CD4-positive, alpha-beta memory T cell (primary cell): ENCODE measurements around the gene PLCL2. TPM values are rescaled to one million over a fixed set of nuclear protein-coding genes. Genes with fewer than 3 reads are reported as not detected.
A peak's percentile ranks its signal among the peaks of the same experiment; 100 is the strongest.
"Not testable (repeated sequence)": the region's sequence is repeated elsewhere in the genome, so short reads cannot be mapped to it uniquely, and the experiment has no call there.

Experiments used
- CTCF ChIA-PET: fragments of 350-600 bp; sonication (Branson Sonifier 250); formaldehyde crosslinking; loops from one replicate; lab custom pipeline; 2021; ENCODE audit warnings: inconsistent platforms; ENCODE audit not compliant: partially characterized antibody; lab: Charles Lee
- POLR2A ChIA-PET: fragments of 350-600 bp; sonication (Branson Sonifier 250); formaldehyde crosslinking; loops from one replicate; lab custom pipeline; 2021; ENCODE audit not compliant: partially characterized antibody; lab: Charles Lee
- DNase-seq, 5 donors: peaks; one replicate each; pipeline versions ENCODE4 v3.0.0 to v3.0.0-alpha.2; 2020 to 2022; ENCODE audit warnings: mixed read lengths in 1 of 5
- H3K27ac ChIP-seq: one replicate; pipeline ENCODE4 v1.7.0; 2013; ENCODE audit warnings: low read depth, low read length
- H3K27me3 ChIP-seq: 2 replicates; pipeline ENCODE4 v1.7.0; 2013; ENCODE audit warnings: mild to moderate bottlenecking, low read length, moderate library complexity; ENCODE audit not compliant: insufficient read depth
- H3K36me3 ChIP-seq: 2 replicates; pipeline ENCODE4 v1.7.0; 2013; ENCODE audit warnings: mild to moderate bottlenecking, low read length, moderate library complexity; ENCODE audit not compliant: insufficient read depth
- H3K4me1 ChIP-seq: 2 replicates; pipeline ENCODE4 v1.7.0; 2013; ENCODE audit warnings: mild to moderate bottlenecking, low read length, moderate library complexity; ENCODE audit not compliant: insufficient read depth
- H3K4me3 ChIP-seq, 2 donors: one replicate each; pipeline ENCODE4 v1.7.0; 2013; ENCODE audit warnings: low read length in 2 of 2, mild to moderate bottlenecking in 1 of 2
- H3K9me3 ChIP-seq, 2 donors: one replicate each; pipeline ENCODE4 v1.7.0; 2013; ENCODE audit warnings: low read length in 2 of 2, control low read depth in 1 of 2; ENCODE audit not compliant: control insufficient read depth in 1 of 2
- H3K27ac Mint-ChIP-seq, 7 donors: one replicate each; pipeline ENCODE4 v1.8.0; 2020 to 2021; ENCODE audit warnings: mixed read lengths in 7 of 7, mild to moderate bottlenecking in 6 of 7, inconsistent platforms in 3 of 7, moderate library complexity in 3 of 7
- H3K27me3 Mint-ChIP-seq, 2 donors: one replicate each; pipeline ENCODE4 v1.8.0; 2020 to 2021; ENCODE audit warnings: mixed read lengths in 2 of 2
- H3K36me3 Mint-ChIP-seq, 2 donors: one replicate each; pipeline ENCODE4 v1.8.0; 2020 to 2021; ENCODE audit warnings: mixed read lengths in 2 of 2, inconsistent platforms in 1 of 2, mild to moderate bottlenecking in 1 of 2
- H3K4me1 Mint-ChIP-seq, 4 donors: one replicate each; pipeline ENCODE4 v1.8.0; 2020 to 2021; ENCODE audit warnings: mixed read lengths in 4 of 4, mild to moderate bottlenecking in 1 of 4
- H3K4me3 Mint-ChIP-seq, 8 donors: one replicate each; pipeline ENCODE4 v1.8.0; 2020 to 2021; ENCODE audit warnings: mixed read lengths in 8 of 8, mild to moderate bottlenecking in 7 of 8, moderate library complexity in 6 of 8, inconsistent platforms in 3 of 8
- H3K9me3 Mint-ChIP-seq, 8 donors: one replicate each; pipeline ENCODE4 v1.8.0; 2020 to 2021; ENCODE audit warnings: mixed read lengths in 8 of 8, mild to moderate bottlenecking in 5 of 8, inconsistent platforms in 3 of 8, moderate library complexity in 1 of 8
- intact Hi-C: fragments of 100-400 bp; cut with micrococcal nuclease; formaldehyde crosslinking; loops from one replicate; pipeline ENCODE4 v1.15.1; 2023
- polyA plus RNA-seq, 2 donors: library from polyadenylated mRNA; unstranded; fragments of 300-500 nt; fragmentation: Illumina TruSeq; gene quantifications; one replicate each; pipeline ENCODE4 v1.2.3, GENCODE V29; 2021
- total RNA-seq, 2 experiments: library from RNA; stranded (reverse); gene quantifications; one replicate each; pipeline ENCODE4 v1.2.3, GENCODE V29; 2021

The PLCL2 gene
- total and polyA plus RNA-seq, 4 experiments from 2014 or later, result 64.5 to 89.4 (median 68.1) TPM

DNA sequence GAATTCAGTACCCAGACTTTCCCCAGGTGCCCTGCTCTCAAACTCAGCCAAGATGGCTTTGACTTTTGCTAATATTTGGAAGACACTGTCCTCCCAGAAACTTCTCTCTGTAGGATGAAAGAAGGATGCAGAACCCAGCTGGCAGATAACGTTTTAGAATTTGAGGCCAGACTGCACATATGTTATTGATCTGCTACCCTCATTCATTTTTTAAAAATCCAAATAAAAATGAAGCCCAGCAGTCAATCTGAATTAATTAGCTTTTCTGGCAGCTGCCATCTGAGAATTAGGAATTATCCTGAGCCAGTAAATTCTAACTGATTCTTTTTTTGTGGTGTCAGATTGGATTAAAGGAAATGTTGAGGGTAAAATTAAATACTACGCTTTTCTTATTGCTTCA is 236.6 kb downstream of the PLCL2 start:
- no peaks in the 10 kb centered on the region for H3K4me1 ChIP-seq
- Mint-ChIP-seq H3K4me3 (no peak overlapping the region), H3K27me3 (no peaks in the 10 kb centered on the region), H3K4me1 (peaks cover 0 to 2% (median 0%) of the 10 kb centered on the region in 4 donors), H3K9me3 (peaks cover 0 to 3% (median 0%) of the 10 kb centered on the region in 8 donors), H3K27ac (no peak overlapping the region), H3K36me3 (peaks cover 0 to 5% of the 10 kb centered on the region in 2 donors)
- no peaks in the 10 kb centered on the region for H3K9me3 ChIP-seq
- intact Hi-C loops, result no loop called here
- ChIA-PET POLR2A (no interaction called here), CTCF (no interaction called here)
- H3K27ac ChIP-seq, result no peak overlapping the region
- H3K4me3 ChIP-seq, result no peak overlapping the region
- H3K36me3 ChIP-seq, result no peaks in the 10 kb centered on the region
- no peaks in the 10 kb centered on the region for H3K27me3 ChIP-seq
- no peak for DNase-seq

DNA sequence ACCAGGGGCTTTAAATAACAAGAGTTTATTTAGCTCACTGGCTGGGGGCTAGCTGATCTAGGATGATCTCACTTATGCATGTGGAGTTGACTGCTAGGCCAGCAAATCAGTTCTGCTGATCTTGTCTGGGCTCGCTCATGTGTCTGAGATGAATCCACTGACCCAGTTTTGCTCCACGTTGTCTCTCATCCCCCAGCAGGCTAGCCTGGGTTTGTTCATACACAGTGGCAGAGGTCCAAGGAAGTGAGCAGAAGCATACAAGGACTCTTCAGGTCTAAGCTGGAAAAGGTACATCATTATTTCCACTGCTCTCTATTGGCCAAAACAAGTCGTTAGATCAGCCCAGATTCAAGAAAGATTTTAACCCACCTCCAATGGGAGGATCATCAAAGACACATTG is 238.0 kb downstream of the PLCL2 start:
- Mint-ChIP-seq H3K36me3 (peaks cover 0 to 6% of the 10 kb centered on the region in 2 donors), H3K9me3 (peaks cover 0 to 3% (median 0%) of the 10 kb centered on the region in 8 donors), H3K27ac (no peak overlapping the region), H3K4me1 (no peaks in the 10 kb centered on the region), H3K27me3 (no peaks in the 10 kb centered on the region), H3K4me3 (no peak overlapping the region)
- DNase-seq, result no peak
- no peaks in the 10 kb centered on the region for H3K27me3 ChIP-seq
- no peaks in the 10 kb centered on the region for H3K9me3 ChIP-seq
- no peaks in the 10 kb centered on the region for H3K4me1 ChIP-seq
- no peak overlapping the region for H3K27ac ChIP-seq
- POLR2A ChIA-PET, result no interaction called here
- intact Hi-C loops, result no loop called here
- H3K4me3 ChIP-seq, result no peak overlapping the region
- CTCF ChIA-PET, result no interaction called here
- no peaks in the 10 kb centered on the region for H3K36me3 ChIP-seq

DNA sequence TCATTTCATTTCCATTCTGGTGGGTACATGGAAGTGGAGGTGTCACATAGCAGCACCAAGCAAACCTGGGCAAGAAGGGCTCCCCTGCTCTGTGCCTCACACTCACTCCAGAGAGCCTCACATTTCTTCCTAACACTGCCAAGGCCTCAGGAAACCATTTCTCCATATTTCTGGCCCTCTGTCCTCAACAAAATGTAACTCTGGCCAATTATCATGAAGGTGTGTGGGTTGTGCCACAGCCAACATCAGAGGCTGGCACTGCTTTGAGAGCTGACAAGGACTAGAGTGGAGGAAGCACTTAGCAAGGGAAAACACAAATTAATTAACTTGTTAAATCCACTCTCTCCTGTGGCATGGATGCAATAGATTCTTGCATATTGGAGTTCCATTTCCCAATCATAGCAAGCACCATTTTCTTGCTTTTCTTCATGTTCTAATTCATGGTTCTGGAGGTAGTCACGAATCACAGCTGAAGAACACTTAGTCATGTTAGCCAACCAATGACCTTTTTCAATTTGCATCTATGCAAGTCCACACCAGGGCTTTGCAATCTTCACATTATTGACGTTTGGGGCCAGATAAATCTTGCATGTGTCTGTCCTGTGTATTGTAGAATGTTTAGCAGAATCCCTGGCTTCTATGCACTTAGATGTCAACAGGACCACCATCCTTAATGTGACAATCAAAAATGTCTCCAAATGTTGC is 241.1 kb downstream of the PLCL2 start:
- no peak for DNase-seq
- peaks cover 0 to 10% of the 10 kb centered on the region in 2 donors for H3K36me3 Mint-ChIP-seq
- Histone ChIP-seq H3K4me3 (no peak overlapping the region), H3K27ac (no peak overlapping the region), H3K36me3 (no peaks in the 10 kb centered on the region), H3K9me3 (no peaks in the 10 kb centered on the region), H3K4me1 (no peaks in the 10 kb centered on the region), H3K27me3 (no peaks in the 10 kb centered on the region)
- ChIA-PET POLR2A (no interaction called here), CTCF (no interaction called here)
- peaks cover 0 to 2% of the 10 kb centered on the region in 2 donors for H3K27me3 Mint-ChIP-seq
- H3K27ac Mint-ChIP-seq, result no peak overlapping the region
- intact Hi-C loops, result no loop called here
- H3K4me3 Mint-ChIP-seq, result no peak overlapping the region
- H3K4me1 Mint-ChIP-seq, result peaks cover 0 to 6% (median 0%) of the 10 kb centered on the region in 4 donors
- H3K9me3 Mint-ChIP-seq, result peaks cover 0 to 7% (median 0%) of the 10 kb centered on the region in 8 donors

DNA sequence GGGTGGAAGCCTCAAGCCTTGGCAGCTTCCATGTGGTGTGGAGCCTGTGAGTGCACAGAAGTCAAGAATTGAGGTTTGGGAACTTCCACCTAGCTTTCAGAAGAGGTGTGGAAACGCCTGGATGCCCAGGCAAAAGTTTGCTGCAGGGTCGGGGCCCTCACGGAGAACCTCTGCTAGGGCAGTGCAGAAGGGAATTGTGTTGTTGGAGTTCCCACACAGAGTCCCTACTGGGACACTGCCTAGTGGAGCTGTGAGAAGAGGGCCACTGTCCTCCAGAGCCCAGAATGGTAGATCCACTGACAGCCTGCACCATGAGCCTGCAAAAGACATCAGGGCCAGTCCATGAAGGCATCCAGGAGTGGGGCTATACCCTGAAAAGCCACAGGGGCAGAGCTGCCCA is 243.9 kb downstream of the PLCL2 start:
- intact Hi-C loops, H3K4me3 Mint-ChIP-seq, H3K4me3 ChIP-seq, H3K27ac ChIP-seq, CTCF ChIA-PET, H3K4me1 ChIP-seq, H3K36me3 ChIP-seq, H3K27me3 ChIP-seq, H3K4me1 Mint-ChIP-seq, H3K9me3 Mint-ChIP-seq, H3K9me3 ChIP-seq, H3K27me3 Mint-ChIP-seq, H3K36me3 Mint-ChIP-seq, POLR2A ChIA-PET, H3K27ac Mint-ChIP-seq, DNase-seq: not testable (repeated sequence)

DNA sequence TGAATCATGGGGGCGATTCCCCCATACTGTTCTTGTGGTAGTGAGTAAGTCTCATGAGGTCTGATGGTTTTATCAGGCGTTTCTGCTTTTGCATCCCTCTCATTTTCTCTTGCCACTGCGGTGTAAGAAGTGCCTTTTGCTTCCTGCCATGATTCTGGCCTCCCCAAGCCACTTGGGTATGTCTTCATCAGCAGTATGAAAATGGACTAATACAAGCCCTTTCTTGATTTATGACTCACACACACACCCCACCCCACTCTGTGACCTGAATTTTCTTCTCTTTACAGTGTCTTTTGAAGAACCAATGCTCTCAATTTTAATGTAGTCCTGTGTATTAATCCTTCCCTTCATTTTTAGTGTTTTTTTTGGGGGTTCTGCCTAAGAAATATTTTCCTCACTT is 244.8 kb downstream of the PLCL2 start:
- H3K4me3 ChIP-seq, result no peak overlapping the region
- H3K27me3 ChIP-seq, result no peaks in the 10 kb centered on the region
- Mint-ChIP-seq H3K36me3 (peaks cover 0 to 4% of the 10 kb centered on the region in 2 donors), H3K4me1 (peaks cover 0 to 6% (median 0%) of the 10 kb centered on the region in 4 donors), H3K4me3 (no peak overlapping the region), H3K27ac (peak overlapping the region in 1 of 7 donors; percentile 33), H3K27me3 (peaks cover 0 to 2% of the 10 kb centered on the region in 2 donors), H3K9me3 (peaks cover 0 to 7% (median 0%) of the 10 kb centered on the region in 8 donors)
- no peak overlapping the region for H3K27ac ChIP-seq
- no peaks in the 10 kb centered on the region for H3K36me3 ChIP-seq
- ChIA-PET POLR2A (no interaction called here), CTCF (no interaction called here)
- H3K4me1 ChIP-seq, result no peaks in the 10 kb centered on the region
- H3K9me3 ChIP-seq, result no peaks in the 10 kb centered on the region
- intact Hi-C loops, result no loop called here
- DNase-seq, result no peak

DNA sequence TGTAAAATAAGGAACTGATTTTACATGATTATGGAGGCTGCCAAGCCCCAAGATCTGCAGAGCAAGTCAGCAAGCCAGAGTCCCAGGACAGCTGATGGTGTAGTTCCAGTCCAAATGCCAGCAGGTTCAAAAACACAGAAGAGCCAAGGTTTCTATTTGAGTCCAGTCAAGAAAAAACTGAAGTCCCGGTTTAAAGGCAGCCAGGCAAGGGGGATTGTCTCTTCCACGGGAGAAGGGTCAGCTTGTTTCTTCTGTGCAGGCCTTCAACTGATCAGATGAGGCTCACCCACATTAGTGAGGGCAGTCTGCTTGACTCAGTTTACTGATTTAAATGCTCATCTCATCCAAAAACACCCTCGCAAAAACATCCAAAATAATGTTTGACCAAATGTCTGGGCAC is 246.2 kb downstream of the PLCL2 start:
- Mint-ChIP-seq H3K4me3 (no peak overlapping the region), H3K27ac (peak overlapping the region in 2 of 7 donors; percentile 1 to 42), H3K4me1 (peaks cover 0 to 6% (median 0%) of the 10 kb centered on the region in 4 donors), H3K36me3 (peaks cover 0 to 4% of the 10 kb centered on the region in 2 donors), H3K9me3 (peaks cover 0 to 7% (median 0%) of the 10 kb centered on the region in 8 donors), H3K27me3 (peaks cover 0 to 2% of the 10 kb centered on the region in 2 donors)
- CTCF ChIA-PET, result no interaction called here
- intact Hi-C loops, result no loop called here
- Histone ChIP-seq H3K9me3 (no peaks in the 10 kb centered on the region), H3K4me1 (no peaks in the 10 kb centered on the region), H3K27me3 (no peaks in the 10 kb centered on the region), H3K36me3 (no peaks in the 10 kb centered on the region), H3K4me3 (no peak overlapping the region), H3K27ac (no peak overlapping the region)
- DNase-seq, result no peak
- POLR2A ChIA-PET, result no interaction called here

DNA sequence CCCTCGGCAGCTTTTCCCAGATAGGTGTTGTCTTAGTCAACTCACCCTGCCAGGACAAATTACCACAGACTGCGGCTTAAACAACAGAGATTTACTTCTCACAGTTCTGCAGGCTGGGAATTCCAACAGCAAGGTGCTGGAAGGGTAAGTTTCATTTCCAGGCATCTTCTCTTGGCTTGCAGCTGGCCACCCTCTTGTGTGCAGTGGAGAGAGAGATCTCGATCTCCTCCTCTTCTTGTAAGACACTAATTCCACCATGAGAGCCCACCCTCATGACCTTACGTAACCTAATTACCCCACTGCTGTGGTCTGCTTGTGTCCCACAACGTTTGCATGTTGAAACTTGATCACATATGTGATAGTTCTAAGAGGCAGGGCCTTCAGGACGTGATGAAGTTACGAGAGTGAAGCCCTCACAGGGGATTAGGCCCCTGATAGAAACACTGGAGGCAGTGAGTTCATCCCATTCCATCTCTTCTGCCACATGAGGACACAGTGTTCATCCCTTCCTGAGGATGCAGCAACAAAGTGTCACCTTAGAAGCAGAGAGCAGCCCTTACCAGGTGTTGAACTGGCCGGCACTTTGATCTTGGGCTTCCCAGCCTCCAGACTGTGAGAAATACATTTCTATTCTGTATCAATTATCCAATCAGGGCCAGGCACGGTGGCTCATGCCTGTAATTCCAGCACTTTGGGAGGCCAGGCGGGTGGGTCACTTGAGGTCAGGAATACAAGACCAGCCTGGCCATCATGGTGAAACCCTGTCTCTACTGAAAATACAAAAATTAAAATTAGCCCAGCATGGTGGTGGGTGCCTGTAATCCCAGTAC is 247.7 kb downstream of the PLCL2 start:
- Histone ChIP-seq H3K27ac (no peak overlapping the region), H3K36me3 (no peaks in the 10 kb centered on the region), H3K4me3 (no peak overlapping the region), H3K9me3 (no peaks in the 10 kb centered on the region), H3K27me3 (no peaks in the 10 kb centered on the region), H3K4me1 (no peaks in the 10 kb centered on the region)
- DNase-seq, result no peak
- ChIA-PET POLR2A (no interaction called here), CTCF (no interaction called here)
- Mint-ChIP-seq H3K27me3 (peaks cover 0 to 2% of the 10 kb centered on the region in 2 donors), H3K27ac (peak overlapping the region in 1 of 7 donors; percentile 29), H3K36me3 (peaks cover 0 to 4% of the 10 kb centered on the region in 2 donors), H3K4me3 (no peak overlapping the region), H3K9me3 (peaks cover 0 to 7% (median 0%) of the 10 kb centered on the region in 8 donors), H3K4me1 (peaks cover 0 to 6% (median 0%) of the 10 kb centered on the region in 4 donors)
- intact Hi-C loops, result no loop called here
